Measurements from ENCODE around the gene ADCY4. TPM values are rescaled to one million over a fixed set of nuclear protein-coding genes. Genes with fewer than 3 reads are reported as not detected.
A peak's percentile ranks its signal among the peaks of the same experiment; 100 is the strongest.

ADCY4 gene
- total and polyA plus RNA-seq, 2 of the 13 experiments (the other 11 are each of a cell fraction or from before 2014, with no cell fraction given) = 0.03 TPM; not detected in 1

- peak; percentile 9; the same call in 1 of the 2 replicates for TF ChIP-seq ZNF687 (CRISPR knock-in tag; IDR thresholded peaks at IDR 0.05)
- TF ChIP-seq NFE2L1 (CRISPR knock-in tag; IDR thresholded peaks at IDR 0.05; ENCODE audit: borderline replicate concordance) = 0 out of 2 replicates have a peak, but pooled peaks have one; percentile 62
- no peak for TF ChIP-seq ATF7-NPFF (CRISPR knock-in tag; IDR thresholded peaks at IDR 0.05; ENCODE audit: low read depth)
These were observed 50.3 kb downstream of the ADCY4 start (continued) for GRCh38 chr14:24284501-24285035.

GRCh38 chr14:24283796-24284460 is 50.9 kb downstream of the ADCY4 start:
- BruUV-seq (replicated peaks) = no TSS peak
- Histone ChIP-seq H3K79me2 (ENCODE audit: insufficient read depth, low read length) (no peaks in the 10 kb centered on the region), H3K4me2 (ENCODE audit: low read depth, low read length) (no peak overlapping the region), H3K4me3 (replicated peaks in 1 of 3; ENCODE audit: insufficient read depth in 1 of 3, low read depth in 2 of 3, low read length in 3 of 3) (no peak overlapping the region), H3K27me3 (ENCODE audit: control insufficient read depth in 1 of 2, insufficient read depth in 2 of 2, low read length in 2 of 2) (no peaks in the 10 kb centered on the region), H3K9me3 (ENCODE audit: low read length) (no peaks in the 10 kb centered on the region), H3K36me3 (replicated peaks in 1 of 2; ENCODE audit: control insufficient read depth in 1 of 2, insufficient read depth in 2 of 2, low read length in 2 of 2) (no peaks in the 10 kb centered on the region), H2AFZ (ENCODE audit: low read length) (no peak overlapping the region), H3K9ac (ENCODE audit: insufficient read depth, low read depth, low read length) (no peak overlapping the region), H3K27ac (ENCODE audit: extremely low read length, insufficient read depth, low read length) (no peak overlapping the region), H3K4me1 (ENCODE audit: insufficient read depth, low read length) (no peaks in the 10 kb centered on the region), H4K20me1 (ENCODE audit: insufficient read depth, low read length) (no peaks in the 10 kb centered on the region)
- in situ Hi-C loops (cut with HindIII; ENCODE audit: extremely low pct_ligation_motif_present, low pct_unique_long_range_greater_than_20kb) = no loop called here
- ChIA-PET POLR2A (interaction anchor here (1.1 to 2.4 kb wide), 5 partner anchors 10 to 41 kb away, joined by 3 to 23 read pairs (median 6); partner anchors contain the start of genes CIDEB, DHRS1, NOP9 and RABGGTA), CTCF (ENCODE audit: low intra/inter-chr PET ratio, low total read pairs) (no interaction called here)
- DNase-seq (ENCODE audit: low spot score) (no peak), ATAC-seq (peak; percentile 6), FAIRE-seq (no peak)
- WGBS (ENCODE audit: low lambda C conversion rate) = 87% methylated on average over 5 of the region's 5 CpGs
- intact Hi-C loops (cut with micrococcal nuclease; ENCODE audit: unreplicated experiment) = no loop called here
- TF ChIP-seq ZNF674 (CRISPR knock-in tag; IDR thresholded peaks at IDR 0.05; ENCODE audit: low read depth) = no peak
- peak; percentile 25; the same call in 1 of the 2 replicates for TF ChIP-seq BORCS8-MEF2B (CRISPR knock-in tag; IDR thresholded peaks at IDR 0.05)
- peak; percentile 18; the same call in 1 of the 2 replicates for TF ChIP-seq AKAP8 (CRISPR knock-in tag; IDR thresholded peaks at IDR 0.05)
- TF ChIP-seq, protein P1, sequence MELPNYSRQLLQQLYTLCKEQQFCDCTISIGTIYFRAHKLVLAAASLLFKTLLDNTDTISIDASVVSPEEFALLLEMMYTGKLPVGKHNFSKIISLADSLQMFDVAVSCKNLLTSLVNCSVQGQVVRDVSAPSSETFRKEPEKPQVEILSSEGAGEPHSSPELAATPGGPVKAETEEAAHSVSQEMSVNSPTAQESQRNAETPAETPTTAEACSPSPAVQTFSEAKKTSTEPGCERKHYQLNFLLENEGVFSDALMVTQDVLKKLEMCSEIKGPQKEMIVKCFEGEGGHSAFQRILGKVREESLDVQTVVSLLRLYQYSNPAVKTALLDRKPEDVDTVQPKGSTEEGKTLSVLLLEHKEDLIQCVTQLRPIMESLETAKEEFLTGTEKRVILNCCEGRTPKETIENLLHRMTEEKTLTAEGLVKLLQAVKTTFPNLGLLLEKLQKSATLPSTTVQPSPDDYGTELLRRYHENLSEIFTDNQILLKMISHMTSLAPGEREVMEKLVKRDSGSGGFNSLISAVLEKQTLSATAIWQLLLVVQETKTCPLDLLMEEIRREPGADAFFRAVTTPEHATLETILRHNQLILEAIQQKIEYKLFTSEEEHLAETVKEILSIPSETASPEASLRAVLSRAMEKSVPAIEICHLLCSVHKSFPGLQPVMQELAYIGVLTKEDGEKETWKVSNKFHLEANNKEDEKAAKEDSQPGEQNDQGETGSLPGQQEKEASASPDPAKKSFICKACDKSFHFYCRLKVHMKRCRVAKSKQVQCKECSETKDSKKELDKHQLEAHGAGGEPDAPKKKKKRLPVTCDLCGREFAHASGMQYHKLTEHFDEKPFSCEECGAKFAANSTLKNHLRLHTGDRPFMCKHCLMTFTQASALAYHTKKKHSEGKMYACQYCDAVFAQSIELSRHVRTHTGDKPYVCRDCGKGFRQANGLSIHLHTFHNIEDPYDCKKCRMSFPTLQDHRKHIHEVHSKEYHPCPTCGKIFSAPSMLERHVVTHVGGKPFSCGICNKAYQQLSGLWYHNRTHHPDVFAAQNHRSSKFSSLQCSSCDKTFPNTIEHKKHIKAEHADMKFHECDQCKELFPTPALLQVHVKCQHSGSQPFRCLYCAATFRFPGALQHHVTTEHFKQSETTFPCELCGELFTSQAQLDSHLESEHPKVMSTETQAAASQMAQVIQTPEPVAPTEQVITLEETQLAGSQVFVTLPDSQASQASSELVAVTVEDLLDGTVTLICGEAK (IDR thresholded peaks at IDR 0.05) = no peak
- TF ChIP-seq, protein P1 (CRISPR knock-in tag; IDR thresholded peaks at IDR 0.05) = 0 out of 2 replicates have a peak, but pooled peaks have one; percentile 0

All from HepG2 (cell line).